OCI-LY3 (cell line): Measurements from ENCODE around the gene CRHBP.

Experiments
- H2AFZ ChIP-seq: fragments of 200-600, 300-600 bp; shearing (Covaris generic); 2 replicates; pipeline ENCODE4 v1.6.0; 2014; ENCODE audit warnings: antibody characterized with exemption, low read depth, low read length
- H3K27ac ChIP-seq: fragments of 200-600, 300-600 bp; sonication (generic); 2 replicates; pipeline ENCODE4 v1.5.1; 2014; ENCODE audit warnings: mild to moderate bottlenecking, low read length, moderate library complexity, mixed read lengths
- H3K27me3 ChIP-seq: fragments of 200-600, 300-600 bp; sonication (generic); 2 replicates; pipeline ENCODE4 v1.6.1; 2014; ENCODE audit warnings: low read depth, low read length, mixed read lengths
- H3K36me3 ChIP-seq: fragments of 200-600, 300-600 bp; sonication (generic); replicated peaks from 2 replicates; pipeline ENCODE3; 2014; ENCODE audit warnings: low read depth, low read length, mixed read lengths
- H3K4me1 ChIP-seq: fragments of 300-600, 200-600 bp; sonication (generic); 2 replicates; pipeline ENCODE4 v1.6.1; 2014; ENCODE audit warnings: low read length, mixed read lengths
- H3K4me2 ChIP-seq: fragments of 200-600, 300-600 bp; sonication (generic); 2 replicates; pipeline ENCODE4 v1.6.1; 2014; ENCODE audit warnings: low read length, mixed read lengths
- H3K4me3 ChIP-seq: fragments of 300-600, 200-600 bp; sonication (generic); 2 replicates; pipeline ENCODE4 v1.5.1; 2014; ENCODE audit warnings: antibody characterized with exemption, mild to moderate bottlenecking, low read length, moderate library complexity
- H3K79me2 ChIP-seq: fragments of 300-600, 200-600 bp; shearing (Covaris generic); 2 replicates; pipeline ENCODE4 v1.6.1; 2014; ENCODE audit warnings: mild to moderate bottlenecking, low read length, mixed read lengths
- H3K9ac ChIP-seq: fragments of 300-600, 200-600 bp; shearing (Covaris generic); 2 replicates; pipeline ENCODE4 v1.6.0; 2014; ENCODE audit warnings: mild to moderate bottlenecking, low read length, moderate library complexity
- H3K9me3 ChIP-seq: fragments of 200-600, 300-600 bp; shearing (Covaris generic); 2 replicates; pipeline ENCODE4 v1.6.1; 2014; ENCODE audit warnings: low read length, mixed read lengths; ENCODE audit not compliant: insufficient read depth
- H4K20me1 ChIP-seq: fragments of 200-600, 300-600 bp; sonication (generic); 2 replicates; pipeline ENCODE4 v1.6.1; 2016; ENCODE audit warnings: low read length, mixed read lengths; ENCODE audit not compliant: insufficient read depth
- CTCF ChIP-seq: fragments of 200-600, 300-600 bp; sonication (generic); IDR thresholded peaks from 2 replicates; pipeline ENCODE4 v1.5.1; 2014; ENCODE audit warnings: antibody characterized with exemption, low read length, low read depth
- EZH2phosphoT487 ChIP-seq: fragments of 200-600 bp; shearing (Covaris generic); IDR thresholded peaks from 2 replicates; pipeline ENCODE4 v1.6.1; 2018; ENCODE audit warnings: antibody characterized with exemption, mixed run types, low read depth

The CRHBP gene

GRCh38 chr5:76938177-76938576 is 14.7 kb upstream of the CRHBP start:
- TF ChIP-seq CTCF: no peak
- TF ChIP-seq EZH2phosphoT487: no peak
- Histone ChIP-seq H3K9ac (no peak overlapping the region), H3K79me2 (no peaks in the 10 kb centered on the region), H3K4me1 (peaks cover 16% of the 10 kb centered on the region), H3K27me3 (no peaks in the 10 kb centered on the region), H3K4me3 (no peak overlapping the region), H4K20me1 (no peaks in the 10 kb centered on the region), H3K27ac (no peak overlapping the region), H2AFZ (no peak overlapping the region), H3K4me2 (peak overlapping the region; percentile 36), H3K9me3 (no peaks in the 10 kb centered on the region), H3K36me3 (no peaks in the 10 kb centered on the region)

GRCh38 chr5:76941000-76941399 is 11.8 kb upstream of the CRHBP start:
- H3K9ac ChIP-seq: no peak overlapping the region
- no peak overlapping the region for H3K4me2 ChIP-seq
- H4K20me1 ChIP-seq: no peaks in the 10 kb centered on the region
- H3K9me3 ChIP-seq: no peaks in the 10 kb centered on the region
- no peak overlapping the region for H2AFZ ChIP-seq
- no peaks in the 10 kb centered on the region for H3K27me3 ChIP-seq
- H3K36me3 ChIP-seq: no peaks in the 10 kb centered on the region
- no peaks in the 10 kb centered on the region for H3K79me2 ChIP-seq
- peaks cover 16% of the 10 kb centered on the region for H3K4me1 ChIP-seq
- no peak for TF ChIP-seq EZH2phosphoT487
- TF ChIP-seq CTCF: no peak
- H3K4me3 ChIP-seq: no peak overlapping the region
- H3K27ac ChIP-seq: no peak overlapping the region

GRCh38 chr5:76941442-76941841 is 11.4 kb upstream of the CRHBP start:
- Histone ChIP-seq H3K36me3 (no peaks in the 10 kb centered on the region), H3K9me3 (no peaks in the 10 kb centered on the region)
- TF ChIP-seq CTCF: no peak
- no peak for TF ChIP-seq EZH2phosphoT487

GRCh38 chr5:76942581-76942980 is 10.3 kb upstream of the CRHBP start:
- Histone ChIP-seq H3K9ac (no peak overlapping the region), H3K27me3 (no peaks in the 10 kb centered on the region), H3K4me1 (peaks cover 17% of the 10 kb centered on the region), H2AFZ (no peak overlapping the region), H3K27ac (no peak overlapping the region), H3K4me3 (no peak overlapping the region), H3K79me2 (no peaks in the 10 kb centered on the region), H3K9me3 (no peaks in the 10 kb centered on the region), H3K36me3 (no peaks in the 10 kb centered on the region), H3K4me2 (no peak overlapping the region), H4K20me1 (no peaks in the 10 kb centered on the region)
- TF ChIP-seq EZH2phosphoT487 (no peak), CTCF (no peak)

More at GRCh38 chr5:76941442-76941841, 11.4 kb upstream of the CRHBP start:
- Histone ChIP-seq H3K4me1 (peaks cover 20% of the 10 kb centered on the region), H3K27ac (no peak overlapping the region), H2AFZ (no peak overlapping the region), H3K27me3 (no peaks in the 10 kb centered on the region), H3K79me2 (no peaks in the 10 kb centered on the region), H3K9ac (no peak overlapping the region), H3K4me3 (no peak overlapping the region), H4K20me1 (no peaks in the 10 kb centered on the region), H3K4me2 (no peak overlapping the region)
